HepG2 (cell line): Measurements from ENCODE around the gene TAP1. TPM values are rescaled to one million over a fixed set of nuclear protein-coding genes. Genes with fewer than 3 reads are reported as not detected.
A peak's percentile ranks its signal among the peaks of the same experiment; 100 is the strongest.

Experiments
- DNMT1 ChIP-seq: sonication (generic); formaldehyde crosslinking; IDR thresholded peaks from 2 replicates; pipeline ENCODE4 v1.5.1; 2020; ENCODE audit warnings: mild to moderate bottlenecking, missing genetic modification reagents
- DNMT3B ChIP-seq: conservative IDR thresholded peaks from 2 replicates; pipeline ENCODE4 v1.6.1; 2016; ENCODE audit warnings: missing biosample characterization, control low read depth
- ESRRA ChIP-seq: sonication (generic); formaldehyde crosslinking; IDR thresholded peaks from 2 replicates; pipeline ENCODE4 v1.5.1; 2020; ENCODE audit warnings: mild to moderate bottlenecking, low read depth, missing genetic modification reagents
- HNF4A ChIP-seq: sonication (generic); formaldehyde crosslinking; IDR thresholded peaks from 2 replicates; pipeline ENCODE4 v1.4.0; 2020; ENCODE audit warnings: missing genetic modification reagents
- IKZF4 ChIP-seq: sonication (generic); formaldehyde crosslinking; IDR thresholded peaks from 2 replicates; pipeline ENCODE4 v1.5.1; 2020; ENCODE audit warnings: borderline replicate concordance, mild to moderate bottlenecking, low read depth, missing genetic modification reagents; ENCODE audit errors: not compliant biosample characterization
- MTF1 ChIP-seq: sonication (generic); formaldehyde crosslinking; IDR thresholded peaks from 2 replicates; pipeline ENCODE4 v1.5.0; 2020; ENCODE audit warnings: missing genetic modification reagents
- NCOA1 ChIP-seq: sonication (generic); formaldehyde crosslinking; IDR thresholded peaks from 2 replicates; pipeline ENCODE4 v1.9.0; 2021; ENCODE audit warnings: missing genetic modification reagents
- NFE2 ChIP-seq: sonication (generic); formaldehyde crosslinking; IDR thresholded peaks from 2 replicates; pipeline ENCODE4 v1.4.0; 2020; ENCODE audit warnings: missing genetic modification reagents
- PAX8 ChIP-seq: sonication (generic); formaldehyde crosslinking; IDR thresholded peaks from 2 replicates; pipeline ENCODE4 v1.8.0; 2022; ENCODE audit warnings: mild to moderate bottlenecking, missing genetic modification reagents, borderline replicate concordance
- SAFB2 ChIP-seq: sonication (generic); formaldehyde crosslinking; IDR thresholded peaks from 2 replicates; pipeline ENCODE4 v1.5.1; 2020; ENCODE audit warnings: missing genetic modification reagents, low read depth, mild to moderate bottlenecking, borderline replicate concordance
- SMYD3 ChIP-seq: sonication (generic); formaldehyde crosslinking; IDR thresholded peaks from 2 replicates; pipeline ENCODE4 v1.8.1; 2023; ENCODE audit warnings: mild to moderate bottlenecking, missing genetic modification reagents
- SRSF1 ChIP-seq: fragments of 200-400 bp; formaldehyde crosslinking; optimal IDR thresholded peaks from 2 replicates; pipeline ENCODE3; 2017; ENCODE audit warnings: mild to moderate bottlenecking, low read depth, low read length, moderate library complexity
- ZMYM4 ChIP-seq: sonication (generic); formaldehyde crosslinking; IDR thresholded peaks from 2 replicates; pipeline ENCODE4 v1.8.1; 2023; ENCODE audit warnings: mild to moderate bottlenecking, missing genetic modification reagents
- polyA plus RNA-seq, 8 experiments: library from polyadenylated mRNA; depleted of rRNA in 3 of 8; stranded (reverse) in 7 of 8; unstranded in 1 of 8; fragments of >200 nt; fragmentation: Illumina TruSeq in 4 of 8; extraction: Trizol in 4 of 8; gene quantifications; 2 replicates each; pipeline versions ENCODE4 v1.2.1 to v1.2.3, GENCODE V29; 2011 to 2016; ENCODE audit warnings: low read depth in 4 of 8, missing spikeins in 1 of 8, mixed read lengths in 1 of 8; ENCODE audit not compliant: insufficient read depth in 1 of 8
- total RNA-seq, 5 experiments: library from RNA; depleted of rRNA; stranded (reverse); fragments of >200 nt; fragmentation: Illumina TruSeq; extraction: Trizol; gene quantifications; 2 replicates each; pipeline ENCODE4 v1.2.3, GENCODE V29; 2016; ENCODE audit warnings: low read depth in 1 of 5
- TF ChIP-seq, protein P1 (sequence below): sonication (generic); formaldehyde crosslinking; IDR thresholded peaks from 2 replicates; pipeline ENCODE4 v1.5.1; 2020; ENCODE audit warnings: mild to moderate bottlenecking, missing genetic modification reagents, moderate library complexity
- TF ChIP-seq, protein P2 (sequence below): sonication (generic); formaldehyde crosslinking; IDR thresholded peaks from 2 replicates; pipeline ENCODE4 v1.5.0; 2020; ENCODE audit warnings: missing genetic modification reagents
- TF ChIP-seq, protein P3 (sequence below): sonication (generic); formaldehyde crosslinking; IDR thresholded peaks from 2 replicates; pipeline ENCODE4 v1.4.0; 2020; ENCODE audit warnings: low read depth, mild to moderate bottlenecking, missing genetic modification reagents
- TF ChIP-seq, protein P4 (sequence below): sonication (generic); formaldehyde crosslinking; IDR thresholded peaks from 2 replicates; pipeline ENCODE4 v1.9.0; 2022; ENCODE audit warnings: missing genetic modification reagents, mild to moderate bottlenecking, borderline replicate concordance
- TF ChIP-seq, protein P5 (sequence below): IDR thresholded peaks from 2 replicates; pipeline ENCODE4 v1.6.1; 2018; ENCODE audit warnings: missing genetic modification reagents, mild to moderate bottlenecking, missing compliant biosample characterization

Gene TAP1
- total and polyA plus RNA-seq, 2 of the 13 experiments (the other 11 are each of a cell fraction or from before 2014, with no cell fraction given) = 31.2 to 52.2 TPM

DNA sequence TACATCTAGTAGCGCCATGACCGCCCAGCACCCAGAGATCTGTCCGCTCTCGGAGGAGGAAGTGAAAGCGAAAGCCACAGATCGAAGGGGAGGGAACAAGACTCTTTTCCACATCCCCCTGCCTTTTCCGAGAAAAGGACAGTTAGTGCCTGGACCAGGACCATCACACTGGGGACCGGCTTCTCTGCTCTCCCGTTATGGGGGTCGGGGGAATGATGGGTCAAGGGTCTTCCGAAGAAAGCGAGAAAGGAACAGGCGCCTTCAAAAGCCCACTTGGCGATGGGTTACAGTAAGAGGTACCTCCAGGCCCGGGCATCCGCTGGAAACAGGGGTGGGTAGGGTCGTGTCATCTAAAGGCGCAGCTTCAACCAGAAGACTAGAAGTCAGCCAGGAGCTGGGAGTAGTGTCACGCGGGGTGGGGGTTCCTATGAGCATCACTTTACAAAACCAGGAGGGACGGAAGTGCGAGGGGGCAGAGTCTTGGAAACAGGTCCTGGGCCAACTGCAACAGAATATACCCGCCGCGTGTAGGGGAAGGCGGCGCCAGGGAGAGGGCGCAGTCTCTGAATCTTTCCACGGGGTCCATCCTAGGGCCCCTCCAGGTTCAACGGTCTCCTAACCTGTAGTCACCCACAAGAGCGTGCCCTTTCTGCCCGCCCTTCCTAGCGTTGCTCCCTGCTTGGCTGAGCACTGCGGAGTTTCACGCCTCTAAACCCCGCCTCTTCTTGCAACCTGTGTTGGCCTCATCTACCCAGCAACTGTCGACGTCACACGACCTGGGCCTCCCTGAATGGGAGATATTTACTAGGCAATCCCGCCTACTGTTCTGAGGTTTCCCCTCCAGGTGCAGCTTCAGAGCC is 9.3 kb downstream of the TAP1 start, which contains the start of gene PSMB8 (continued):
- no peak for TF ChIP-seq SAFB2 (CRISPR knock-in tag)
- peak; percentile 30 for TF ChIP-seq SRSF1
- TF ChIP-seq, protein P1, sequence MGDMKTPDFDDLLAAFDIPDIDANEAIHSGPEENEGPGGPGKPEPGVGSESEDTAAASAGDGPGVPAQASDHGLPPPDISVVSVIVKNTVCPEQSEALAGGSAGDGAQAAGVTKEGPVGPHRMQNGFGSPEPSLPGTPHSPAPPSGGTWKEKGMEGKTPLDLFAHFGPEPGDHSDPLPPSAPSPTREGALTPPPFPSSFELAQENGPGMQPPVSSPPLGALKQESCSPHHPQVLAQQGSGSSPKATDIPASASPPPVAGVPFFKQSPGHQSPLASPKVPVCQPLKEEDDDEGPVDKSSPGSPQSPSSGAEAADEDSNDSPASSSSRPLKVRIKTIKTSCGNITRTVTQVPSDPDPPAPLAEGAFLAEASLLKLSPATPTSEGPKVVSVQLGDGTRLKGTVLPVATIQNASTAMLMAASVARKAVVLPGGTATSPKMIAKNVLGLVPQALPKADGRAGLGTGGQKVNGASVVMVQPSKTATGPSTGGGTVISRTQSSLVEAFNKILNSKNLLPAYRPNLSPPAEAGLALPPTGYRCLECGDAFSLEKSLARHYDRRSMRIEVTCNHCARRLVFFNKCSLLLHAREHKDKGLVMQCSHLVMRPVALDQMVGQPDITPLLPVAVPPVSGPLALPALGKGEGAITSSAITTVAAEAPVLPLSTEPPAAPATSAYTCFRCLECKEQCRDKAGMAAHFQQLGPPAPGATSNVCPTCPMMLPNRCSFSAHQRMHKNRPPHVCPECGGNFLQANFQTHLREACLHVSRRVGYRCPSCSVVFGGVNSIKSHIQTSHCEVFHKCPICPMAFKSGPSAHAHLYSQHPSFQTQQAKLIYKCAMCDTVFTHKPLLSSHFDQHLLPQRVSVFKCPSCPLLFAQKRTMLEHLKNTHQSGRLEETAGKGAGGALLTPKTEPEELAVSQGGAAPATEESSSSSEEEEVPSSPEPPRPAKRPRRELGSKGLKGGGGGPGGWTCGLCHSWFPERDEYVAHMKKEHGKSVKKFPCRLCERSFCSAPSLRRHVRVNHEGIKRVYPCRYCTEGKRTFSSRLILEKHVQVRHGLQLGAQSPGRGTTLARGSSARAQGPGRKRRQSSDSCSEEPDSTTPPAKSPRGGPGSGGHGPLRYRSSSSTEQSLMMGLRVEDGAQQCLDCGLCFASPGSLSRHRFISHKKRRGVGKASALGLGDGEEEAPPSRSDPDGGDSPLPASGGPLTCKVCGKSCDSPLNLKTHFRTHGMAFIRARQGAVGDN = peak; percentile 79
- no peak for TF ChIP-seq SMYD3 (CRISPR knock-in tag)
- TF ChIP-seq, protein P2, sequence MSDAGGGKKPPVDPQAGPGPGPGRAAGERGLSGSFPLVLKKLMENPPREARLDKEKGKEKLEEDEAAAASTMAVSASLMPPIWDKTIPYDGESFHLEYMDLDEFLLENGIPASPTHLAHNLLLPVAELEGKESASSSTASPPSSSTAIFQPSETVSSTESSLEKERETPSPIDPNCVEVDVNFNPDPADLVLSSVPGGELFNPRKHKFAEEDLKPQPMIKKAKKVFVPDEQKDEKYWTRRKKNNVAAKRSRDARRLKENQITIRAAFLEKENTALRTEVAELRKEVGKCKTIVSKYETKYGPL (CRISPR knock-in tag) = no peak
- no peak for TF ChIP-seq HNF4A (CRISPR knock-in tag)
- no peak for TF ChIP-seq NFE2 (CRISPR knock-in tag)
- no peak for TF ChIP-seq NCOA1
- 0 out of 2 replicates have a peak, but pooled peaks have one; percentile 49 for TF ChIP-seq ESRRA (CRISPR knock-in tag)
- no peak for TF ChIP-seq MTF1 (CRISPR knock-in tag)
- TF ChIP-seq, protein P3, sequence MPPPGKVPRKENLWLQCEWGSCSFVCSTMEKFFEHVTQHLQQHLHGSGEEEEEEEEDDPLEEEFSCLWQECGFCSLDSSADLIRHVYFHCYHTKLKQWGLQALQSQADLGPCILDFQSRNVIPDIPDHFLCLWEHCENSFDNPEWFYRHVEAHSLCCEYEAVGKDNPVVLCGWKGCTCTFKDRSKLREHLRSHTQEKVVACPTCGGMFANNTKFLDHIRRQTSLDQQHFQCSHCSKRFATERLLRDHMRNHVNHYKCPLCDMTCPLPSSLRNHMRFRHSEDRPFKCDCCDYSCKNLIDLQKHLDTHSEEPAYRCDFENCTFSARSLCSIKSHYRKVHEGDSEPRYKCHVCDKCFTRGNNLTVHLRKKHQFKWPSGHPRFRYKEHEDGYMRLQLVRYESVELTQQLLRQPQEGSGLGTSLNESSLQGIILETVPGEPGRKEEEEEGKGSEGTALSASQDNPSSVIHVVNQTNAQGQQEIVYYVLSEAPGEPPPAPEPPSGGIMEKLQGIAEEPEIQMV (CRISPR knock-in tag) = no peak
- peak; percentile 15 for TF ChIP-seq IKZF4 (CRISPR knock-in tag)
- peak; percentile 69; the same call in 1 of the 2 replicates for TF ChIP-seq DNMT3B (CRISPR knock-in tag)
- TF ChIP-seq ZMYM4 (CRISPR knock-in tag) = peak; percentile 12; the same call in 1 of the 2 replicates
- TF ChIP-seq, protein P4, sequence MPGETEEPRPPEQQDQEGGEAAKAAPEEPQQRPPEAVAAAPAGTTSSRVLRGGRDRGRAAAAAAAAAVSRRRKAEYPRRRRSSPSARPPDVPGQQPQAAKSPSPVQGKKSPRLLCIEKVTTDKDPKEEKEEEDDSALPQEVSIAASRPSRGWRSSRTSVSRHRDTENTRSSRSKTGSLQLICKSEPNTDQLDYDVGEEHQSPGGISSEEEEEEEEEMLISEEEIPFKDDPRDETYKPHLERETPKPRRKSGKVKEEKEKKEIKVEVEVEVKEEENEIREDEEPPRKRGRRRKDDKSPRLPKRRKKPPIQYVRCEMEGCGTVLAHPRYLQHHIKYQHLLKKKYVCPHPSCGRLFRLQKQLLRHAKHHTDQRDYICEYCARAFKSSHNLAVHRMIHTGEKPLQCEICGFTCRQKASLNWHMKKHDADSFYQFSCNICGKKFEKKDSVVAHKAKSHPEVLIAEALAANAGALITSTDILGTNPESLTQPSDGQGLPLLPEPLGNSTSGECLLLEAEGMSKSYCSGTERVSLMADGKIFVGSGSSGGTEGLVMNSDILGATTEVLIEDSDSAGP = peak; percentile 79; the same call in 1 of the 2 replicates
- TF ChIP-seq, protein P5, sequence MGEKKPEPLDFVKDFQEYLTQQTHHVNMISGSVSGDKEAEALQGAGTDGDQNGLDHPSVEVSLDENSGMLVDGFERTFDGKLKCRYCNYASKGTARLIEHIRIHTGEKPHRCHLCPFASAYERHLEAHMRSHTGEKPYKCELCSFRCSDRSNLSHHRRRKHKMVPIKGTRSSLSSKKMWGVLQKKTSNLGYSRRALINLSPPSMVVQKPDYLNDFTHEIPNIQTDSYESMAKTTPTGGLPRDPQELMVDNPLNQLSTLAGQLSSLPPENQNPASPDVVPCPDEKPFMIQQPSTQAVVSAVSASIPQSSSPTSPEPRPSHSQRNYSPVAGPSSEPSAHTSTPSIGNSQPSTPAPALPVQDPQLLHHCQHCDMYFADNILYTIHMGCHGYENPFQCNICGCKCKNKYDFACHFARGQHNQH (CRISPR knock-in tag) = peak; percentile 60; the same call in 1 of the 2 replicates
- TF ChIP-seq PAX8 = no peak
- TF ChIP-seq DNMT1 (CRISPR knock-in tag) = 0 out of 2 replicates have a peak, but pooled peaks have one; percentile 33
